T-helper 2 cell (primary cell): ENCODE data around the gene EFCAB8.
A peak's percentile ranks its signal among the peaks of the same experiment; 100 is the strongest.
"Not testable (repeated sequence)": the region's sequence is repeated elsewhere in the genome, so short reads cannot be mapped to it uniquely, and the experiment has no call there.

Experiments
- DNase-seq, 5 experiments: peaks; one replicate each; pipeline versions ENCODE4 v3.0.0 to v3.0.0-alpha.2; 2012 to 2022

EFCAB8 gene

GRCh38 chr20:32974204-32975064, 115.7 kb downstream of the EFCAB8 start:
- not testable (repeated sequence) for DNase-seq

DNA sequence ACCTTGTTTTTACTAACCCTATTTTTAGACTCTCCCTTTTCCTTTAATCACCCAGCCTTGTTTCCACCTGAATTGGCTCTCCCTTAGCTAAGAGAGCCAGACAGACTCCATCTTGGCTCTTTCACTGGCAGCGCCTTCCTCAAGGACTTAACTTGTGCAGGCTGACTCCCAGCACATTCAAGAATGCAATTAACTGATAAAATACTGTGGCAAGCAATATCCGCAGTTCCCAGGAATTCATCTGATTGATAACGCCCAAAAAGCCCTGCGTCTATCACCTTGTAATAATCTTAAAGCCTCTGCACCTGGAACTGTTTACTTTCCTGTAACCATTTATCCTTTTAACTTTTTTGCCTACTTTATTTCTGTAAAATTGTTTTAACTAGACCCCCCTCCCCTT, 116.4 kb downstream of the EFCAB8 start:
- DNase-seq = not testable (repeated sequence)

GRCh38 chr20:32975698-32976674, 117.3 kb downstream of the EFCAB8 start:
- no peak for DNase-seq

GRCh38 chr20:32976746-32977145, 118.0 kb downstream of the EFCAB8 start:
- peak in 1 of 5 experiments; percentile 83 for DNase-seq

GRCh38 chr20:32977281-32978008, 118.7 kb downstream of the EFCAB8 start:
- no peak for DNase-seq

GRCh38 chr20:32978009-32978335, 119.2 kb downstream of the EFCAB8 start:
- DNase-seq = no peak

GRCh38 chr20:32979201-32979998, 120.7 kb downstream of the EFCAB8 start:
- DNase-seq = no peak

DNA sequence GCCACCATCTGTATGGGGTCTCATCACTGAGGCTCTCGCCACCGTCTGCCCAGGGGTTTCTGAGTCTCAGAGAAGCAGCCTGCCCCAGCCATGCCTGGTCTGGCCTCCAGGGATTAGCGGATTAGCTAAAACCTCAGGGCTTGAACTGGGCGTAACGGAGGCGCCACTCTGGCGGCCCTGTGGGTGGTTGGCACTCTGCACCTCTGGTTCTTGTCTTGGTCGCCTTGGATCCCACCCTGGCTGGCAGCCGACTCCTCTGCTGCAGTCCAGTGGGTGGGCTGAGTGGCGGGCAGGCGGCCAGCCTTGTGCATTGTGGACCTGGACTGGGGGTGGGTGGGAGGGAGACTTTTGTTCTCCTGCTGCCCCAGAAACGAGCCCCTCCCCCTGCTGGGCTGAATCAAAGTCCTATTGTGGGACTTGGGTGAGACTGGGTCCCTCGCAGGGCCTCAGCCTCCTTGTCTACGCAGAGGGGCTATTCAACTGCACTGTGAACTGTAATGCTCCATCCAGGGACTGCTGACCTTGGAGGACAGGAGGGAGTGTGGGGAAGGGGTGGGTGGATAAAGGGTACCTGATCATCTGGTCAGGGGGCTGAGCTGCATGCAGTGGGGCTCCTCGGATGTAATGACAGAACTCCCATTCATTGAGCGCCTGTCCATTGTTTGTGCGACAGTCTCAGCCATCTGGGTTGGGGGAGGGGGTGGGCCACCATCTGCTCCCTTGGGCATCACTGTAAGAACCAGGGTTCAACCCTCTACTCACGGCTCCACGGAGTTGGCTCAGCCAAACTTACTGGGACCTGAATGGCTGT, 121.6 kb downstream of the EFCAB8 start:
- DNase-seq = no peak

- no peak for DNase-seq
Measured at GRCh38 chr20:32980990-32981389, 122.3 kb downstream of the EFCAB8 start.

- no peak for DNase-seq
Measured at GRCh38 chr20:32982617-32983458, 124.1 kb downstream of the EFCAB8 start.

DNA sequence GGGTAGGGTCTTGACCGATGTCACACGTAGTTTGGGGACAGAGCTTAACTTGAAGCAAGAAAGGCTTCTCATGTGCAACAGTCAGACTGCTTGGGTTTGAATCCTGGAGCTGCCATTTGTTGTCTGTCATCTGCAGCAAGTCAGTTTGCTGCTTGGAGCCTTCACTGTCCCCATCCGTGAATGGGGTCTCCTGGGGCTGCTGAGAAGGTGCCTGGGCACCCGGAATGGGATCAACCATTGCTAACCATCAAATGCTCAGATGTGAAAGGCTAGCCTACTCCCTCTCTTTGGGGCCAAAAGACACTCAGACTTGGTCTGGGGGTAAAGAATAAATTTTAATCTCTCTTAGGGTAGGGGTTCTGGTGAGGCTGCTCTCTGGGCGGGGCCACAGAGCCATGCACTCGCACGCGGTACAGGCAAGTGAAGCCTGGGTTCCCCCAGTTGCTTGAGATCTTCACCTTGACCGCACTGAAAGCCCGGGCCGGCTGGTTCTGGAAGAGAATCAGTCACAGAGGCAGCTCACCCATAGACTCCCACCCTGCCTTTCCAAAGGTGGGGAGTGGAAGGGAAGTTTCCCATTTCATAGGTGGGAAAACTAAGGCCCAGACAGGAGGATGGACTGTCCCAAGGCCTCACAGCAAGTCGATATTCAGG, 124.9 kb downstream of the EFCAB8 start:
- DNase-seq = no peak

DNA sequence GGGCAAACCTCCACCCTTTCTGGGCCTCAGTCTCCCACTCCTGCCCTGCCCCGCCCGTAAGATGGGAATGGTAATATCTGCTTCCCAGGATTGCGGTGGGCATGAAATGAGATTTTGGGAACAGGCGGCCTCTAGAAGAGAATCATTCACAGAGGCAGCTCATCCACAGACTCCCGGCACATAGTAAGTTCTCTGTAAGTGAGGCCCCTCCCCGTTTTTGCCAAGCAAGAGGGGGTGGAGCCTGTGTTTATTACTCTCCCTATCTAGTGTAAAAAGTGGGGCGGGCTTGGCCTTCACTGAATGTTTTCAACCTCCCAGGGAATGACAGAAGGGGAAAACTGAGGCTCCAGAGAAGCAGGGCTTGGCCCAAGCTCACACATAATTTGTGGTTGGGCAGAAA, 125.5 kb downstream of the EFCAB8 start:
- no peak for DNase-seq

- no peak for DNase-seq
Measured at GRCh38 chr20:32984631-32985354, 126.1 kb downstream of the EFCAB8 start.

DNA sequence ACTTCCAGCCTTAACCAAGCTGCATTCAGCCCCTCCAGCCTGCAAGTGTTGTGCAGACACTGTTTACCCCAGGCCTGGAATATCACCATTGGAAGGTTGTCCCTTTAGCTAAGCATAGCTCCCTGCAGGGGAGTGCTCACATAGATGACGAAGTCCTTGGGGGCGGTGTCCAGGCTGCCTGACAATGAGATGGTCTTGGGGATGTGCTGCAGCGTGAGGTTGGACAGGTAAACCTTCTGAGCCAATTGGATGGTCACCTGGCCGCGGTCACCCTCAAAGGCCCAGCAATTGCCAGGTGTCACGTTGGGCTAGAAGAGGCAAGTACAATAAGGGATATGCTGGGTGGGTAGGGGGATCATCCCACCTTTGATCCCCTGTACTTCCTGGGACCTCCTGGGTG, 126.9 kb downstream of the EFCAB8 start:
- DNase-seq = no peak

DNA sequence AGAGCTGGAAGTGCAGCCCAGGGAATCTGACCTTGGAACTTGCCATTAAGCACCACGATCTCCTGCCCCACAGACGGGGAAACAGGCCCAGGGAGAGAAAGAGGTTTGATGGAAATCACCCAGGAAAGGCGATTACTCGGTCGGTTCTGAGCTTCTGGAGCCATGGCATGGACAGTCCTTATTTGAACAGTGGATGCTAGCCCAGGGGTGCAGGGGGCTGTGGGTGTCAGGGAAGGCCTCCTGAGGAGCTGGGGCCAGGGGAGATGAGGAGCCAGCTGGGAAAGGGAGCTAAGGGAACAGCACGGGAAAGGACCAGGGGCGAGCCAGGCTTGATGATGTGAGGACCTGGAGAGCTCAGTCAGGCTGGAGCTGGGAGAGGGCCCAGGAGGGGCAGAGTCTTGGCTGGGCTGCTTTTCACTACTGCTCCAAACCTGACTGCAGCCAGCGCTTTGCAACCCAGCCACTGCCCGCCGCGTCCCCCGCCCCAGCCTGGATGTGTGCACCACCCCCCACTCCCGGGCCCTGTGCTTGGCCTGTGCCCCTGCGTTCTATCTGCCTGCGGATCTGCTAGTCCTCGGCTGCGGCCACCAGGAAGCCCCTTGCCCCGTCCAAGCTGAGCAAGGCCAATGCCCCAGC, 127.7 kb downstream of the EFCAB8 start:
- no peak for DNase-seq

DNA sequence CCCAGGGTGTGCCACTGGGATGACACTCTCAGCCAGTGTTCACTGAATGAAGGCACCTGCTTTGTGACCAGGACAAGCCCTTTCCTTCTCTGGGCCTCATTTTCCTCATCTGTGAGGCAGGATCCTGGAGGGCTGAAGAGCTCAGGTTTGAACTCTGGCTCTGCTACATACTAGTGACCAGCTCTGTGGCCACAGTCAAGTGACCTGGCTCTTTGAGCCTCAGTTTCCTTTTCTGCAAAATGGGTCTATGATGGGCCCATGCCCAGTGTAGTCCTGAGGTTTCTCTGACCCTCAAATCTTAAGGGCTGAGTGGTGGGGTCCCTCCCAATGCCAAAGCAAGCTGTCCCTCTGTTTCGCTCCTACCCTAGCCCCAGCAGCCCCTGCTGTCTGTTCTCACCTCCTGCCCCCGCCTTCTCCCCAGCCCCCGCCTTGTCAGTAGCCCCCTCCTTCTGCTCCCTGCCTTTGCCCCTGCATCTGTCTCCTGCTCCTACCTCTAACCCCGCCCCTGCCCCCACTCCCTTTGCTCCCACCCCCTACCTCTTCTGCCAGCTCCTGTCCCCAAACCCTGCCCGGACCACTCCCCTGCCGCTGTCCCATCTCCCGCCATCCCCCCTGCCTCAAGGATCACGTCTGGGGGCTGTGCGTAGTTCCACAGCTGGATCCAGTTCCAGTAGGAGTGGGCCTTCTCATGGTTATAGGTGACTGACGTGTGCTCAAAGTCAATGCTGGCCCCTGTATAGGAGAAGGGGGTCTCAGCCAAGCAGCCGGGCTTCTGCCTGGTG, 128.5 kb downstream of the EFCAB8 start:
- DNase-seq = no peak

DNA sequence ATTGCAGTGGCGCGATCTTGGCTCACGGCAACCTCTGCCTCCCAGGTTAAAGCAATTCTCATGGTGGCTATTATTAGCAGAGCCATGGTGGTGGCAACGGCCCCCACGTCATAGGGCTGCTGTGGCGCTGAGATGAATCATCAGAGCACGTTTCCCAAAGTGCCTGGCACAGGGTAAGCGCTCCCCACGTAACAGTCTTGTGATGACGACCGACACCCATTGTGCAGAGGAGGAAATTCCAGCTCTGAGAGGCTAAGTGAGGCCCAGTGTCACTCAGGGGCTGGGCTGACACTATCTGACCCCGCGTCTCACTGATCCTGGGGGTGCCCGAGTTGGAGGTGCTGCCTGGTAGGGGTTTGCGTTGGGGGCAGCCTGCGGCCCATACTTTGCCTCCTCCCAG, 129.3 kb downstream of the EFCAB8 start:
- DNase-seq = no peak
